Erythroblast (primary cell): Measurements from ENCODE around the gene CD93.

Experiments used
- GATA1 ChIP-seq: IDR thresholded peaks from 2 replicates; pipeline ENCODE4 v1.6.1; 2011; ENCODE audit warnings: low read depth, mild to moderate bottlenecking, control low read depth, low read length, moderate library complexity
- POLR2A ChIP-seq: IDR thresholded peaks from 2 replicates; pipeline ENCODE4 v1.6.1; 2011; ENCODE audit warnings: mild to moderate bottlenecking, low read length

DNA sequence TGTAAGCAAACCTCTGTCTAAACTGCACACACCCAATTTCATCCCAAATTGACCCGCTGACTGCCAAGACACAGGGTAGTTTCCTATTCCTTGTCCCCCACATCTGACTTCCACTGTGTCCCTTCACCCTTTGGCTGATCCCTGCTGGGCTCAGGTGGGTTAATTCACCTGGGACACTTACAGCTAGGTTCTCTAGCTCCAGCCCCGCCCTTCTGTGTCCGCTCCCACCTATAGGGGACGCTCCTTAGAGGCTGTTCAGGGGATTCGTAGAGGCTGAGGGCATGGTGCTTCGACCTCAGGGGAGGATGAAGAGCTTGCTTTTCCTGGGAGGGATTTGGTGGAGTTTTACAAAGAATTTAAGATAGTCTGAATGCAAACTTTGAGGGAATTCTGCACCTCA, 4.0 kb upstream of the CD93 start:
- no peak for TF ChIP-seq POLR2A
- TF ChIP-seq GATA1: no peak
